ENCODE results near the gene C18orf63.
"Not testable (repeated sequence)": the region's sequence is repeated elsewhere in the genome, so short reads cannot be mapped to it uniquely, and the experiment has no call there.

Gene C18orf63

DNA sequence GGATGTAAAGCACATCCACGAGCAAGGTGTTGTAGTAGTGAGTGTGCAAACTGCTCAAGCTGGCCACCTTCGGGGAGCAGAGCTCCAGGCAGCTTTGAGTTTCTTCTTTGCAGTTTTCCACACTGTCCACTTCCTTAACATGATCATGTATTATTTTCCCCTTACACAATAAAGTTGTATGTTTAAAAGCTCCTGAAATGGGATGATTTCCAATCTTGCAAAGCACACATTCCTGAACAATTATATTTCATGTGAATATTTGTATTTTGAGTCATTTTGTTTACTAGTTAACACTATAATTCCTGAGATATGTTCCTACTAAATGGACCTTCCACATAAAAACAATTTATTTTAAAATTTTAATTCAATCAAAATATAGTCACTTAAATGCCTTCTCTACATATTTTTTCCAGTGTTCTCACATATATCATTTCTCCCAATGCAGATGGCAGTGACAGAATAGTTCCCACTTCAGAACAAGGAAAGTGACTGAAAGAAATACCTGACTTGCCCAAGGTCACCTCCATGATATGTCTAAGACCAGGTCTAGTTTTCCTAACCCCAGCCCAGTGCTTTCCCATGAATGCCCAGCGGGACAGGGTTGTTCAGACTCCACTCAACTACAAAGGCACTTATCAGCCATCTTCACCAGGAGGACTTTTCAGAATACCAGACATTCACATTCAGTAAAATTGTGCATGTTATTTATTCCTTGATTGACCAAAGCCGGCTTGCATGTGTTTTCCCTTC, 29.4 kb upstream of the C18orf63 start:
- no peak for DNase-seq

DNA sequence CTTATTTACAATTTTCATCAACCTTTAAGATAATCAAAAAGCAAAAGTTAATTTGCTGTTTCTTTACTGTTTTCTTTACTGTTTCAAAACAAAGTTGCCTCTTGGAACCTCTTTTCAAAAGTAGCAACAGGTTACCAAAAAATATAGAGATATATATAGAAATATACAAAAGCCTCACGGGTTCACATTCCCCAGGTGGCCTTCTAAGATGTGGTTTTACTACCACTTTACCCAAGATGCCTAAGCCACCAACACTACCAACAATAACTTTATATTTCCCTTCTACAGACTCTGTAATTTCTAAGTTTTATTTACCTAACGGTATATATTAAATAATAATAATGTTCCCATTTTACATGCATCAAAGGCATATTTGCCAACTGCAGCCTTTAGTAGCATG, 28.8 kb upstream of the C18orf63 start:
- DNase-seq = no peak

GRCh38 chr18:74288041-74288440, 27.6 kb upstream of the C18orf63 start:
- no peak for DNase-seq

- DNase-seq = no peak
Observed at GRCh38 chr18:74288730-74289129, 26.9 kb upstream of the C18orf63 start.

GRCh38 chr18:74289137-74289536, 26.5 kb upstream of the C18orf63 start:
- peak; percentile 22 for DNase-seq

GRCh38 chr18:74290021-74290420, 25.6 kb upstream of the C18orf63 start:
- DNase-seq = no peak

- no peak for DNase-seq
Observed at GRCh38 chr18:74290794-74291471, 24.7 kb upstream of the C18orf63 start.

DNA sequence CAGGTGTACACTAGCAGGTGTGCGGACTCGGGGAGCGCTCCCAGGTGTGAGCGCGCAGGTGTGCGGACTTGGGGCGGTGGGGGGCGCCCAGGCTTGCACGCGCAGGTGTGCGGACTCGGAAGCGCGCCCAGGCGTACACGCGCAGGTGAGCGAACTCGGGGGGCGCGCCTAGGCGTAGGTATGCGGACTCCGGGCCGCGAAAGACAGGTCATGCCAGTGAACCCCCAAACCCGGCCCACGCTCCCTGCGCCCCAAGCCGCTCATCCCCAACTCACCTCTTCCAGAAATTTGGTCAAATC, 24.2 kb upstream of the C18orf63 start:
- no peak for DNase-seq

DNA sequence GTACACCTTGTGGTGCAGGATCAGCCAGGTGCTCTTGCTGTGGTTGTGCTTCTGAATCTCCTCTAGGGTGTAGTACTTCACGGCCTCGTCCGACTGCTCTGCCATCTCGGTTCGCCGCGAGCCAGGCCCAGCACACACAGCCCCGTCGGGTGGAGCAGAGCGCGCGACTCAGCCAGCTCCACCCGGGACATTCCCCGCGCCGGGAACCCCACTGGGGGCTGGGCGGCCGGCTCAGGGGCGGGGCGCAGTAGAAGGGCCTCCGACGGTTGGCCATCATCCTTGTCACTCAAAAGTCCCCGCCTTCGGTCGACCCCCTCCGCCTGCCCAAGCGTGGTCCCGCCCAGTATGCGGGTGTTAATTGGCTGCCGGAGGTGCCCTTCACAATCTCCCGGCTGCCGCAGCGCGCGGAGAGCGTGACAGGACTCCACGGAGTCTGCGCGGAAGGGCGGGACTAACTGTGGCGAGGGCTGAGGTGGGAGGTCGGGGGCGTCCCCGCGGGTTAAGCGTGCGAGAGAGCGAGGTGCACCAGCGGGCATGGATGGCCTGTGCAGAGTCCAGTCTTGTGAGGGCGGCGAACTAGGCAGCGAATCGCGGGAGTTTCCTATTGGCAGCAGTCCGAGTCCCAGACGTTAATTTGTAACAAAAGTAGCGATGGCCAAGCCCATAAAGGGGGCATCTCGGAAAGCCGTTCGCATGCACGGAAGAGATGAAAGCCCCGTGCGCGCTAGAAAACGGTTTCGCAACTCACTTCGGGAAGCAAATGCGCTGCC, 23.7 kb upstream of the C18orf63 start, which contains the start of gene CYB5A:
CYB5A (minus strand) TSS at position 193 of the 770 bp plus-strand sequence; CDS start at position 105, 88 bp downstream.
- peak; percentile 94 for DNase-seq

DNA sequence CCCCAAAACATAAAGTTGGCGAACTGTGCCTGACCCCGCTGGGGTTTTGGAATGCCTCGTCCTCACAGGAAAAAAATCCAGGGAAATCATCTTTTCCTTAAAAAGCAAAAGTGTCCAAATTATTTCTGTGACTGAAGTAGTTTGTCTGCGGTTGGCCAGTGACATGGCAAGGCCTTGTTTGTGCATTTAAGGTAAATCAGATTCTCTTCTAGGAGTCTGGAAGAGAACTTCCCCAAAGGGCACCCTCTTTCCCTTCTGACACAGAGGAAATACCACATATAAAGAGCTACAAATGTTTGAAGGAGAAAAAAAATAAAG, 23.1 kb upstream of the C18orf63 start:
- DNase-seq = no peak

- not testable (repeated sequence) for DNase-seq
Observed at GRCh38 chr18:74292982-74293381, 22.7 kb upstream of the C18orf63 start.

DNA sequence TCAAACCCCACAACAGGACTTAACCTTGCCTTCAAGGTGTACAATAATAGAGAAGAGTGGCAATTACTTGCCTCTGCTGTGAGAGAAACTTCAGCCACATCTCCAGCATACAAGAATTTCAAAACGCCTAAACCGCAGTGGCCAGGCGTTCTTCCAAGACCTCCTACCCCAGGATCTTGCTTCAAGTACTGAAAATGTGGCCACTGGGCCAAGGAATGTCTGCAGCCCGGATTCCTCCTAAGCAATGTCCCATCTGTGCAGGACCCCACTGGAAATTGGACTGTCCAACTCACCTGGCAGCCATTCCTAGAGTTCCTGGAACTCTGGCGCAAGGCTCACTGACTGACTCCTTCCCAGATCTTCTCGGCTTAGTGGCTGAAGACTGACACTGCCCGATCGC, 21.1 kb upstream of the C18orf63 start:
- DNase-seq = no peak

DNA sequence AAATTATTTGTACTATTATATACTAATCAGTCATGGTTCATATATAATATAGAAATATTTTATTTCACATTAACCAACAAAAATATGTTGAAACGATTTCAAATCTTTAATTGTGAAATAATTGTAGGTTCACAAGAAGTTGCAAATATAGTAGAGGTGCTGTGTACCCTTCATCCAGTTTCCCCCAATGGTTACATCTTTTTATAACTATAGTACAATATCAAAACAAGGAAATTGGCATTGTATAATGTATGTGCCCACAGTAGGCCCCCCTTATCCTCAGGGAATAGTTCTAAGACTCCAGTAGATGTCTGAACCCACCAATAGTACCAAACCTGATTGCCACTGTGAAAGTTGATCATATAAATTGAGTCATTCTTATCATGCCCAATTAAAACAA, 16.5 kb upstream of the C18orf63 start:
- DNase-seq = no peak

DNA sequence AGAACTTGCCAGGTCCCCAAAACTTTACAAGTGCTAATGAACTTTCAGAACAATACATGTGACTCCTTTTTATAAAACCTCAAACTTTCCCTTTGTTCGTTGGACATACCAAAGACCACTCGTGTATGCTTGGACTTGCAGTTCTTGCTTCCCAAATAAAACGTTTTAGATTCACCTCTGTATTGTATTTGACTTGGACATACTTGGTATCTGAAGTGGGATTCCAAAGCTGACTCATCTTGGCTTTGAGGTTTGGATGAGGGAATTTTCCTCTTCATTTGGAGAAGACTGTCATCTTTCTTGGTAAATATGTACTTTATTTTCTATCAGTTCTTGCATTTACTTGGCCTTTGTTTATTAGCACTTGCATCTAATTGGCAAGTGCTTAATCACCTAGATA, 15.9 kb upstream of the C18orf63 start:
- peak; percentile 25 for DNase-seq

DNA sequence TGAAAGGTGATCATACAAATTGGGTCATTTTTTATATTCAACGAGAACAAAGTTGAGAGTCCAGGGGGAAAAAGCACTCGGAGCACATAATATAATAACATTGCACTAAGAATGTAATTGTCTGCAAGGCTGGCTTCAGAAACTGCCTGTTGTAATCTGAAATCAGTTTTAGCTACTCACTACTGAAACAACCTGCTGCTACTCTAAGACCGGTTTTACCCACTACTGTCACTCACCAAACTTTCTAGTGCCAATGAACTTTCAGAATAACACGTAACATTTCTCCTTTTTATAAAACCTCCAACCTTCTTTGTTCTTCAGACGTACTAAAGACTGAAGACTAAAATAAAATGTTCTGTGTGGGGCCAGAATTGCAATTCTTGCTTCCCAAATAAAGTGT, 12.3 kb upstream of the C18orf63 start:
- DNase-seq = no peak

DNA sequence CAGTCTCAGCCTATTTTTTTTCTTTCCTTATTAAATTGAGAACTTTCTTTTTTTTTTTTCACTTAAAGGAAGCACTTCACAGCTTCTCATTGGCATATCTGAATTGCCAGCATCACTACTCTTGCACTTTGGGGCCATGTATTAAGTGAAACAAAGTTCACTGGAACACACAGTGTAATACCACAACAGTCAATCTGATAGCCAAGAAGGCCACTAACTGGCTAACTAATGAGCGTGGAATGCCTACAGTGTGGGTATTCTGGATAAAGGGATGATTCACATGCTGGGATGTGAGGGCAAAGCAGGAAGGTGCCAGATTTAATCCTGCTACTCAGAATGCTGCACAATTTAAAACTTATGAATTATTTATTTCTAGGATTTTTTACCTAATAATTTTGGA, 11.7 kb upstream of the C18orf63 start:
- peak; percentile 39 for DNase-seq

GRCh38 chr18:74310411-74310810, 5.2 kb upstream of the C18orf63 start:
- peak; percentile 47 for DNase-seq

DNA sequence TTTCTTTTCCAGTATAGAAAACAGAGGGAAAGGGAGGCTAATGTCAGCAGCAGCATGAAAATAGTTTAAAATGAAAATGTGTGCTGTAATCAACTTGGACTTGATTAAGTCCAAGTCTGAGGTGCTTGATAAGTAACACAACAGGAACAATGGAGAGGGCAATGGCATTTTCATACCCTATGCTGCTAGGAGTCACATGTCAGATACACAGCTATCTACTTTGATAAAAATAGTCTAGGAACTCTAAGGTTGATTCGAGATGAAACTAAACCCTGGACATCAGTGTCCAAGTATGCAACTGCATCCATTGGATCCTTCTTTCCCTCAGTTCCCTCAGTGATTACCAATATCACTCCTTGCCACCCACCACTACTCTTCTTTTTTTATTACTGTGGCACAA, 4.6 kb upstream of the C18orf63 start:
- no peak for DNase-seq

GRCh38 chr18:74314759-74315463, 728 bp upstream of the C18orf63 start:
- no peak for DNase-seq

DNA sequence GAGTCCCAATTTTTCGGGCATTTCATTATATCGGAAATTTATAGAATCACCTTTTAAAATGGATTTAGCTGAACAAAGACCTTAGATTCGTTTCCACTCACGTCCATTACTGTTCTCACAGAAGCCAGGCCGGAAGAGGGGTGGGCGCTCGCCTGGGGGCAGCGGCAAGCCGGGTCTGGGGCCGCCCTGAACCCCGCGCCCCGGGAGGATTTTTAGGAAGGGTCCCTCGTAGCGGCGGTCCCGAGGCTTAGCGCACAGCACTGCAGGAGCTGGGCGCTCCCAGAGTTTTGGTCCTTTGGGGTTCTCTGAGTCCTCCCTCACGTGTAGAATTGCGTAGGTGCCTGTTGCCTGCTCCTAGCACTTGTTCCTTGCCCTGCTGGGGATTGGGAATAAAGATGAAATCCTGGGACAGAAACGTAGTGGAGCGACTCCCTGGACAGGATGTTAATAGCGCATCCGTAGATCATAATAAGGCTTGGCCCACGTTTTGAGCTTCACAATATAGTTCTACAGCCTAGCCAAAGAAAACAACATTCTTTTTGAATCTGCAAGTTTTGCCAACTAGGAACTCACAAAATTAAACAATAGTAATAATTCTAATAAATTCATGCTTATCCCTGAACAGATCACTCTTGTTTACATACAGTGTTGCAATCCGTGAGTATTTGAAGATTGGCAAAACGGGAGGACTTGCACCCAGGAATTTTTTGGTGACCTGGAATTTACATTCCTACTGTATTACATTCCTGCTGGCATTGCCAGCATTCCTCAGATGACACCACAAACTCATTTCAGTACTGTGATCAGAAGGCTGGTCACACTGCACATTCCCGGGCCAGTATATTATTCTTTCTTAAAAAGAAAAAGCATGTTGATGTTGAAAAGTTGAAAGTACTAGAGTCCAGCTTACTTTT, 875 bp downstream of the C18orf63 start:
- DNase-seq = peak; percentile 87

GRCh38 chr18:74326231-74326630, 10.6 kb downstream of the C18orf63 start:
- no peak for DNase-seq

- not testable (repeated sequence) for DNase-seq
Observed at GRCh38 chr18:74326791-74327190, 11.2 kb downstream of the C18orf63 start.
